ENCODE measurements around the gene KRT74. TPM values are rescaled to one million over a fixed set of nuclear protein-coding genes. Genes with fewer than 3 reads are reported as not detected.

Gene KRT74
- total and polyA plus RNA-seq, 9 donors: not detected

DNA sequence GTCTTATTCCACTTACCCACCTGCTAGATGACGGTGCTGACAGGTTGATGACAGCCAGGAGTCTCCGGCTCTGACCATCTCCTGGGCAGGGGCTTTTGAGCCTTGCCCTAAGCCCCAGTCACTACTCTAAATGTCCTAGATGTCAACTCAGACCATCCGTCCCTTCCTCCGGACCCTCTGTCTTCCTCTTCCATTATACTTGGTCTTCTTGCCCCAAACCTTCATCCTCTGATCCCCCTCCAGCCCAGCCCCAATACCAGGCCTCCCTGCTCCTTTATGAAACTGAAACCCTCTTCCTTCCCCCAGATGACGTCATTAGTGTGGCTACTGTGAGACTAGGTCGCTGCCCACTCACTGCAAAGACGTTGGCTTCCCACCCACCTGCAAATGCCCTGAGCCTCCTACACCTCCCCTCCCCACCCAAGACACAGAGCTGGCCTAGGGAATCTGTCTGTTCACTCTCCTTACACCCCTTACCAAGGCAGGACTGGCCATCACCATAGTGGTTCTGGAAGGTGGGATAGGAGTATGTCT, 30.8 kb downstream of the KRT74 start:
- no peak overlapping the region for H3K27ac ChIP-seq
- intact Hi-C loops (cut with DNase I): no loop called here
- 60 to 65% (median 61%) methylated on average over 7 of the region's 7 CpGs for WGBS, 3 donors

GRCh38 chr12:52542157-52542556, 31.5 kb downstream of the KRT74 start:
- no peak for DNase-seq

More for the DNA sequence above, 30.8 kb downstream of the KRT74 start:
- no peak for TF ChIP-seq EP300 (IDR thresholded peaks at IDR 0.05)
- TF ChIP-seq, protein P1, sequence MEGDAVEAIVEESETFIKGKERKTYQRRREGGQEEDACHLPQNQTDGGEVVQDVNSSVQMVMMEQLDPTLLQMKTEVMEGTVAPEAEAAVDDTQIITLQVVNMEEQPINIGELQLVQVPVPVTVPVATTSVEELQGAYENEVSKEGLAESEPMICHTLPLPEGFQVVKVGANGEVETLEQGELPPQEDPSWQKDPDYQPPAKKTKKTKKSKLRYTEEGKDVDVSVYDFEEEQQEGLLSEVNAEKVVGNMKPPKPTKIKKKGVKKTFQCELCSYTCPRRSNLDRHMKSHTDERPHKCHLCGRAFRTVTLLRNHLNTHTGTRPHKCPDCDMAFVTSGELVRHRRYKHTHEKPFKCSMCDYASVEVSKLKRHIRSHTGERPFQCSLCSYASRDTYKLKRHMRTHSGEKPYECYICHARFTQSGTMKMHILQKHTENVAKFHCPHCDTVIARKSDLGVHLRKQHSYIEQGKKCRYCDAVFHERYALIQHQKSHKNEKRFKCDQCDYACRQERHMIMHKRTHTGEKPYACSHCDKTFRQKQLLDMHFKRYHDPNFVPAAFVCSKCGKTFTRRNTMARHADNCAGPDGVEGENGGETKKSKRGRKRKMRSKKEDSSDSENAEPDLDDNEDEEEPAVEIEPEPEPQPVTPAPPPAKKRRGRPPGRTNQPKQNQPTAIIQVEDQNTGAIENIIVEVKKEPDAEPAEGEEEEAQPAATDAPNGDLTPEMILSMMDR (IDR thresholded peaks at IDR 0.05): no peak
- no peak for TF ChIP-seq POLR2A (IDR thresholded peaks at IDR 0.05)
- no peak for DNase-seq
- H3K9me3 ChIP-seq: no peaks in the 10 kb centered on the region
- no peak overlapping the region for H3K4me3 ChIP-seq
- H3K36me3 ChIP-seq: no peaks in the 10 kb centered on the region
- H3K27me3 ChIP-seq: no peaks in the 10 kb centered on the region
- no peaks in the 10 kb centered on the region for H3K4me1 ChIP-seq (ENCODE audit: insufficient read depth)

DNA sequence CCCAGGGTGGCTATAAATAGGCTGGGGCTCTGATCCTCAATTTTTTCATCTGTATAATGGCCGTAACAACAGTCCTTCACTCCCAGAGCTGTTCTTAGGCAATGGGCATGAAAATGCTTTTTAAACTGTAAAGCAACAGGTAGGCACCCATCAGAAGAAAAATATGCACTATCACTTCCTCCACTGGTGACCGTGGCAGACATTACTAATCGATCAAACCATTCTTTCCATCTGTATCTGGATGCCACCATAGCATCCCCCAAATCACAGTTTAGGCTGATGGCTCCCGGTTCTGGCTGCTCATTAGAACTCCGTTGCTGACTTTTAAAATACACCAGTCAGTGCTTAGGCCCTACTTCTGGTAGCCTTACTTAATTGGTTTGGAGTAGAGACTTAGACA, 31.9 kb downstream of the KRT74 start:
- Histone ChIP-seq H3K4me3 (no peak overlapping the region), H3K27me3 (no peaks in the 10 kb centered on the region), H3K27ac (no peak overlapping the region), H3K9me3 (no peaks in the 10 kb centered on the region), H3K36me3 (no peaks in the 10 kb centered on the region), H3K4me1 (ENCODE audit: insufficient read depth) (no peaks in the 10 kb centered on the region)
- 92 to 95% (median 93%) methylated on average over 5 of the region's 5 CpGs for WGBS, 3 donors
- intact Hi-C loops (cut with DNase I): no loop called here
- TF ChIP-seq EP300 (IDR thresholded peaks at IDR 0.05): no peak
- no peak for TF ChIP-seq POLR2A (IDR thresholded peaks at IDR 0.05)
- TF ChIP-seq, protein P1 (IDR thresholded peaks at IDR 0.05): no peak
- no peak for DNase-seq

More at GRCh38 chr12:52542157-52542556, 31.5 kb downstream of the KRT74 start:
- no peaks in the 10 kb centered on the region for H3K36me3 ChIP-seq
- H3K27ac ChIP-seq: no peak overlapping the region
- TF ChIP-seq, protein P1 (IDR thresholded peaks at IDR 0.05): no peak
- TF ChIP-seq EP300 (IDR thresholded peaks at IDR 0.05): no peak
- TF ChIP-seq POLR2A (IDR thresholded peaks at IDR 0.05): no peak
- H3K9me3 ChIP-seq: no peaks in the 10 kb centered on the region
- no peaks in the 10 kb centered on the region for H3K4me1 ChIP-seq (ENCODE audit: insufficient read depth)
- intact Hi-C loops (cut with DNase I): no loop called here
- H3K27me3 ChIP-seq: no peaks in the 10 kb centered on the region
- H3K4me3 ChIP-seq: no peak overlapping the region

- intact Hi-C loops (cut with DNase I): no loop called here
- no peaks in the 10 kb centered on the region for H3K27me3 ChIP-seq
- 84 to 94% (median 90%) methylated on average over 7 of the region's 7 CpGs for WGBS, 3 donors
- no peaks in the 10 kb centered on the region for H3K9me3 ChIP-seq
- TF ChIP-seq, protein P1 (IDR thresholded peaks at IDR 0.05): no peak
- TF ChIP-seq POLR2A (IDR thresholded peaks at IDR 0.05): no peak
- TF ChIP-seq EP300 (IDR thresholded peaks at IDR 0.05): no peak
- no peaks in the 10 kb centered on the region for H3K36me3 ChIP-seq
- H3K4me3 ChIP-seq: no peak overlapping the region
- no peaks in the 10 kb centered on the region for H3K4me1 ChIP-seq (ENCODE audit: insufficient read depth)
- H3K27ac ChIP-seq: no peak overlapping the region
- no peak for DNase-seq
Observed at GRCh38 chr12:52540531-52540930, 33.1 kb downstream of the KRT74 start.
